PC-3 (cell line): ENCODE measurements around the gene PAX1.

Source experiments
- EZH2 ChIP-seq: fragments of 300-600 bp; sonication (generic); IDR thresholded peaks from one replicate; pipeline ENCODE4 v1.6.1; 2017; ENCODE audit warnings: antibody characterized with exemption, mild to moderate bottlenecking, low read length; ENCODE audit not compliant: unreplicated experiment
- EZH2phosphoT487 ChIP-seq: fragments of 300-600 bp; sonication (generic); IDR thresholded peaks from 2 replicates; pipeline ENCODE4 v1.6.1; 2018; ENCODE audit warnings: mild to moderate bottlenecking, antibody characterized with exemption, low read length, borderline replicate concordance
- TF ChIP-seq, protein P1 (sequence below): fragments of 300-600 bp; sonication (generic); conservative IDR thresholded peaks from 2 replicates; pipeline ENCODE4 v1.5.1; 2017; ENCODE audit warnings: antibody characterized with exemption, low read depth, mild to moderate bottlenecking, low read length

DNA sequence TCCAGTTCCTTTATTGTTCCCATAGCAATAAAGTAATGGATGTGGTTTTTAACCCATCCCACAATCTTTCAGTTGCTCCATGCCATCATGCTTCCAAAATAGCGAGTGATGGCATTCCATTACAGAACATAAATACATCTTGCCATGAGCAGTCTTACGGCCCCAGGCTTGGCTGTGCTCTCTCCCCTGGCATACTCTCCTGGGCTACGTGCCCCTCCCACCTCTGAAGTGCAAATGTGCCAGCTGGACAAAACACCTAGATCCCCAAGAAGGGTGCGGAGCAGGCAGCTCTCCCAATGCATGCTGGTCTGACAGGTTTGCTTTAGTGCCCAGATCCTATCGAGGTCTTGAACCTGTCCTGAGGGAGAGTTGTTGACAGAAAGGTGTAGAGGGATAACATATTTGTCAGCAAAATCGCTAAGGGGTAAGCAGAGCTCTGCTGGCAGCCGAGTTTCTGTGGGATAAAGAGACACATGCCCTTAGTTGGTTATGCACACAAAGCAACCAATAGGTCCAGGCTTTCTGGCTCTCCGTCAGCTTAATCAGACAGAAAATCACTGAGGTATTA, 43.9 kb upstream of the PAX1 start:
- TF ChIP-seq, protein P1, sequence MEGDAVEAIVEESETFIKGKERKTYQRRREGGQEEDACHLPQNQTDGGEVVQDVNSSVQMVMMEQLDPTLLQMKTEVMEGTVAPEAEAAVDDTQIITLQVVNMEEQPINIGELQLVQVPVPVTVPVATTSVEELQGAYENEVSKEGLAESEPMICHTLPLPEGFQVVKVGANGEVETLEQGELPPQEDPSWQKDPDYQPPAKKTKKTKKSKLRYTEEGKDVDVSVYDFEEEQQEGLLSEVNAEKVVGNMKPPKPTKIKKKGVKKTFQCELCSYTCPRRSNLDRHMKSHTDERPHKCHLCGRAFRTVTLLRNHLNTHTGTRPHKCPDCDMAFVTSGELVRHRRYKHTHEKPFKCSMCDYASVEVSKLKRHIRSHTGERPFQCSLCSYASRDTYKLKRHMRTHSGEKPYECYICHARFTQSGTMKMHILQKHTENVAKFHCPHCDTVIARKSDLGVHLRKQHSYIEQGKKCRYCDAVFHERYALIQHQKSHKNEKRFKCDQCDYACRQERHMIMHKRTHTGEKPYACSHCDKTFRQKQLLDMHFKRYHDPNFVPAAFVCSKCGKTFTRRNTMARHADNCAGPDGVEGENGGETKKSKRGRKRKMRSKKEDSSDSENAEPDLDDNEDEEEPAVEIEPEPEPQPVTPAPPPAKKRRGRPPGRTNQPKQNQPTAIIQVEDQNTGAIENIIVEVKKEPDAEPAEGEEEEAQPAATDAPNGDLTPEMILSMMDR: no peak
- TF ChIP-seq EZH2phosphoT487 (no peak), EZH2 (no peak)
